Measurements from ENCODE around the gene ITGB6.
A peak's percentile ranks its signal among the peaks of the same experiment; 100 is the strongest.

The ITGB6 gene

GRCh38 chr2:160169471-160169870 lies 30.6 kb downstream of the ITGB6 start:
- TF ChIP-seq TCF4 (CRISPR knock-in tag; IDR thresholded peaks at IDR 0.05; ENCODE audit: borderline replicate concordance), result no peak
- no peak for TF ChIP-seq POU6F1 (CRISPR knock-in tag; IDR thresholded peaks at IDR 0.05; ENCODE audit: borderline replicate concordance, low read depth)
- no peak for TF ChIP-seq TSHZ2 (CRISPR knock-in tag; IDR thresholded peaks at IDR 0.05)
- TF ChIP-seq ZNF8 (CRISPR knock-in tag; IDR thresholded peaks at IDR 0.05), result no peak
- TF ChIP-seq ZNF70 (CRISPR knock-in tag; IDR thresholded peaks at IDR 0.05), result no peak
- ATAC-seq, result no peak

GRCh38 chr2:160168878-160169277 lies 31.2 kb downstream of the ITGB6 start:
- no peak for TF ChIP-seq ZNF565 (CRISPR knock-in tag; conservative IDR thresholded peaks at IDR 0.05; ENCODE audit: low read depth)
- no peak for TF ChIP-seq SNAI2 (CRISPR knock-in tag; IDR thresholded peaks at IDR 0.05)
- no peak for TF ChIP-seq ARNTL (CRISPR knock-in tag; IDR thresholded peaks at IDR 0.05; ENCODE audit: borderline replicate concordance, low read depth)
- no peak for TF ChIP-seq ZC3H10 (CRISPR knock-in tag; IDR thresholded peaks at IDR 0.05)
- no peak for TF ChIP-seq CREB5 (CRISPR knock-in tag; IDR thresholded peaks at IDR 0.05; ENCODE audit: low read depth)
- TF ChIP-seq ISL1 (CRISPR knock-in tag; IDR thresholded peaks at IDR 0.05), result no peak
- no peak for TF ChIP-seq PPARA (CRISPR knock-in tag; IDR thresholded peaks at IDR 0.05; ENCODE audit: borderline replicate concordance)
- no peak for TF ChIP-seq ZFP30 (CRISPR knock-in tag; IDR thresholded peaks at IDR 0.05)
- no peak for TF ChIP-seq ZNF70 (CRISPR knock-in tag; IDR thresholded peaks at IDR 0.05)
- TF ChIP-seq POU6F1 (CRISPR knock-in tag; IDR thresholded peaks at IDR 0.05; ENCODE audit: borderline replicate concordance, low read depth), result no peak
- TF ChIP-seq CSRNP3 (CRISPR knock-in tag; IDR thresholded peaks at IDR 0.05), result no peak
- no peak for TF ChIP-seq PATZ1 (CRISPR knock-in tag; IDR thresholded peaks at IDR 0.05; ENCODE audit: borderline replicate concordance)
- no peak for TF ChIP-seq OSR1 (CRISPR knock-in tag; IDR thresholded peaks at IDR 0.05)
- TF ChIP-seq BACH2 (CRISPR knock-in tag; IDR thresholded peaks at IDR 0.05; ENCODE audit: borderline replicate concordance), result no peak
- TF ChIP-seq TCF4 (CRISPR knock-in tag; IDR thresholded peaks at IDR 0.05; ENCODE audit: borderline replicate concordance), result no peak
- no peak for TF ChIP-seq ZNF8 (CRISPR knock-in tag; IDR thresholded peaks at IDR 0.05)
- TF ChIP-seq ESRRG (CRISPR knock-in tag; IDR thresholded peaks at IDR 0.05), result no peak
- no peak for ATAC-seq

GRCh38 chr2:160167089-160167740 lies 32.9 kb downstream of the ITGB6 start:
- ATAC-seq, result peak; percentile 84
- no peak for TF ChIP-seq SNAI2 (CRISPR knock-in tag; IDR thresholded peaks at IDR 0.05)
- no peak for TF ChIP-seq RARB (CRISPR knock-in tag; IDR thresholded peaks at IDR 0.05)
- TF ChIP-seq ZNF565 (CRISPR knock-in tag; conservative IDR thresholded peaks at IDR 0.05; ENCODE audit: low read depth), result no peak
- no peak for TF ChIP-seq PATZ1 (CRISPR knock-in tag; IDR thresholded peaks at IDR 0.05; ENCODE audit: borderline replicate concordance)
- no peak for TF ChIP-seq TCF4 (CRISPR knock-in tag; IDR thresholded peaks at IDR 0.05; ENCODE audit: borderline replicate concordance)
- TF ChIP-seq TOX (CRISPR knock-in tag; IDR thresholded peaks at IDR 0.05; ENCODE audit: borderline replicate concordance), result no peak
- no peak for TF ChIP-seq ZFP3 (CRISPR knock-in tag; IDR thresholded peaks at IDR 0.05)
- no peak for TF ChIP-seq ISL1 (CRISPR knock-in tag; IDR thresholded peaks at IDR 0.05)
- no peak for TF ChIP-seq CREB5 (CRISPR knock-in tag; IDR thresholded peaks at IDR 0.05; ENCODE audit: low read depth)
